ENCODE data around the gene TRIP12. TPM values are rescaled to one million over a fixed set of nuclear protein-coding genes. Genes with fewer than 3 reads are reported as not detected.

Gene TRIP12
- total and polyA plus RNA-seq, 2 of the 13 experiments (the other 11 are each of a cell fraction or from before 2014, with no cell fraction given), result 72.1 to 153 TPM

- TF ChIP-seq TMF1 (CRISPR knock-in tag; IDR thresholded peaks at IDR 0.05; ENCODE audit: low read depth), result peak; percentile 85; the same call in 1 of the 2 replicates
- no peak for TF ChIP-seq NONO (IDR thresholded peaks at IDR 0.05)
- no peak for TF ChIP-seq NONO (CRISPR knock-in tag; conservative IDR thresholded peaks at IDR 0.05)
- peak; percentile 93; the same call in 1 of the 2 replicates for TF ChIP-seq SMAD9 (CRISPR knock-in tag; IDR thresholded peaks at IDR 0.05)
- TF ChIP-seq ZBTB46 (CRISPR knock-in tag; IDR thresholded peaks at IDR 0.05; ENCODE audit: borderline replicate concordance), result no peak
- peak; percentile 73; the same call in 1 of the 2 replicates for TF ChIP-seq ZNF546 (CRISPR knock-in tag; conservative IDR thresholded peaks at IDR 0.05)
- peak; percentile 83 for TF ChIP-seq HOXA9 (CRISPR knock-in tag; IDR thresholded peaks at IDR 0.05; ENCODE audit: borderline replicate concordance)
- peak; percentile 96; the same call in 1 of the 2 replicates for TF ChIP-seq NCOA1 (CRISPR knock-in tag; IDR thresholded peaks at IDR 0.05)
- no peak; the same call in none of the 2 replicates for TF ChIP-seq REPIN1 (CRISPR knock-in tag; IDR thresholded peaks at IDR 0.05; ENCODE audit: borderline replicate concordance, low read depth)
- TF ChIP-seq ZNF800 (CRISPR knock-in tag; IDR thresholded peaks at IDR 0.05), result no peak
- TF ChIP-seq ZNF235 (CRISPR knock-in tag; IDR thresholded peaks at IDR 0.05; ENCODE audit: borderline replicate concordance), result no peak
- TF ChIP-seq ATF7-NPFF (CRISPR knock-in tag; IDR thresholded peaks at IDR 0.05; ENCODE audit: low read depth), result peak; percentile 64; the same call in 1 of the 2 replicates
- peak; percentile 80 for TF ChIP-seq RNF2 (conservative IDR thresholded peaks at IDR 0.05; ENCODE audit: low read depth)
- TF ChIP-seq BRF2 (CRISPR knock-in tag; IDR thresholded peaks at IDR 0.05), result no peak; the same call in 1 of the 2 replicates
- TF ChIP-seq KDM3A (CRISPR knock-in tag; IDR thresholded peaks at IDR 0.05; ENCODE audit: low read depth), result no peak
- TF ChIP-seq ZNF724P (CRISPR knock-in tag; IDR thresholded peaks at IDR 0.05; ENCODE audit: borderline replicate concordance), result peak; percentile 78
- no peak for TF ChIP-seq FIP1L1 (IDR thresholded peaks at IDR 0.05; ENCODE audit: borderline replicate concordance, insufficient read depth, low read depth, low read length)
- TF ChIP-seq KLF12 (CRISPR knock-in tag; IDR thresholded peaks at IDR 0.05; ENCODE audit: borderline replicate concordance), result no peak; the same call in 1 of the 2 replicates
- TF ChIP-seq TFDP2 (CRISPR knock-in tag; IDR thresholded peaks at IDR 0.05), result peak; percentile 82
- peak; percentile 80 for TF ChIP-seq ZNF768 (CRISPR knock-in tag; IDR thresholded peaks at IDR 0.05)
- no peak for TF ChIP-seq MYNN (CRISPR knock-in tag; IDR thresholded peaks at IDR 0.05; ENCODE audit: low read depth)
Measured at GRCh38 chr2:229922449-229923386, 909 bp upstream of the TRIP12 start, which contains the start of gene FBXO36 (continued).
